A549 (cell line): ENCODE measurements around the gene DCAF6. TPM values are rescaled to one million over a fixed set of nuclear protein-coding genes. Genes with fewer than 3 reads are reported as not detected.

Source experiments
- ATAC-seq, 2 experiments: fragments of 200-7000 bp in 1 of 2; fragments of >200 bp in 1 of 2; cut with Nextera tagmentation in 1 of 2; cut with Tn5 transposase in 1 of 2; 3 replicates each; pipeline versions ENCODE4 v1.8.0 to v1.9.1; 2018 to 2020; ENCODE audit warnings: mild to moderate bottlenecking in 1 of 2, moderate library complexity in 1 of 2
- CTCF ChIA-PET: fragments of 300-600 bp; sonication (Branson Sonifier 250); formaldehyde crosslinking; extraction: SDS; loops from one replicate; lab custom pipeline; 2021; ENCODE audit warnings: antibody characterized with exemption, inconsistent platforms; lab: Yijun Ruan, JAX
- POLR2A ChIA-PET: fragments of 350-600 bp; formaldehyde crosslinking; extraction: SDS; loops from one replicate; lab custom pipeline; 2021; ENCODE audit warnings: antibody characterized with exemption, inconsistent platforms; lab: Yijun Ruan, JAX
- DNase-seq, 2 experiments: peaks; one replicate each; pipeline versions ENCODE4 v3.0.0 to v3.0.0-alpha.2; 2011 to 2016; ENCODE audit warnings: low read depth in 1 of 2, low spot score in 1 of 2
- FAIRE-seq: peaks from 2 replicates; lab custom pipeline; 2011; peaks lifted over from hg19 to GRCh38; lab: Jason Lieb, UNC
- H3K27ac ChIP-seq, 2 experiments: fragments of >200 bp; sonication (Bioruptor Twin); formaldehyde crosslinking; 3 replicates each; pipeline ENCODE4 v1.5.1; 2016 to 2017
- H3K4me1 ChIP-seq: fragments of >200 bp; sonication (Bioruptor Twin); formaldehyde crosslinking; 3 replicates; pipeline ENCODE4 v1.6.1; 2016
- H3K4me2 ChIP-seq: fragments of >200 bp; sonication (Bioruptor Twin); formaldehyde crosslinking; 3 replicates; pipeline ENCODE4 v1.6.1; 2016
- H3K4me3 ChIP-seq: fragments of >200 bp; sonication (Bioruptor Twin); formaldehyde crosslinking; 3 replicates; pipeline ENCODE4 v1.5.1; 2016
- H3K9me3 ChIP-seq: fragments of >200 bp; sonication (Bioruptor Twin); formaldehyde crosslinking; 3 replicates; pipeline ENCODE4 v1.6.1; 2016
- ATOH8 ChIP-seq: fragments of 250-450 bp; sonication (Bioruptor Pico); IDR thresholded peaks from 2 replicates; pipeline ENCODE4 v1.5.0; 2020; ENCODE audit warnings: low read depth, mild to moderate bottlenecking, moderate library complexity
- CHD2 ChIP-seq: fragments of 150-350 bp; IDR thresholded peaks from 2 replicates; pipeline ENCODE4 v1.6.1; 2014; ENCODE audit warnings: low read length; ENCODE audit not compliant: partially characterized antibody
- E2F6 ChIP-seq: IDR thresholded peaks from 2 replicates; pipeline ENCODE4 v1.6.1; 2012; ENCODE audit warnings: low read depth, borderline replicate concordance
- EHF ChIP-seq: fragments of 250-450 bp; sonication (Bioruptor Pico); IDR thresholded peaks from 2 replicates; pipeline ENCODE4 v1.5.0; 2020; ENCODE audit warnings: mild to moderate bottlenecking
- EHMT2 ChIP-seq: fragments of 200-600 bp; sonication (generic); IDR thresholded peaks from 2 replicates; pipeline ENCODE4 v1.6.1; 2016; ENCODE audit warnings: antibody characterized with exemption, low read depth, mild to moderate bottlenecking, moderate library complexity
- ELK1 ChIP-seq: fragments of 150-350 bp; IDR thresholded peaks from 2 replicates; pipeline ENCODE4 v1.6.1; 2014; ENCODE audit warnings: low read depth, mild to moderate bottlenecking, low read length
- EP300 ChIP-seq, 2 experiments: fragments of >200 bp; sonication (Bioruptor Twin); formaldehyde crosslinking; IDR thresholded peaks; 2 replicates in 1 of 2; 3 replicates in 1 of 2; pipeline ENCODE4 v1.6.1; 2016 to 2017
- HES2 ChIP-seq: fragments of >200 bp; sonication (Bioruptor Twin); formaldehyde crosslinking; IDR thresholded peaks from 2 replicates; pipeline ENCODE4 v1.6.1; 2016
- HEYL ChIP-seq: fragments of 250-450 bp; sonication (Bioruptor Pico); IDR thresholded peaks from 2 replicates; pipeline ENCODE4 v1.8.0; 2021; ENCODE audit warnings: mild to moderate bottlenecking, moderate library complexity
- HOXB13 ChIP-seq: fragments of 250-450 bp; sonication (Bioruptor Pico); IDR thresholded peaks from 2 replicates; pipeline ENCODE4 v1.5.0; 2020; ENCODE audit warnings: low read depth, mild to moderate bottlenecking, moderate library complexity
- JUN ChIP-seq, 2 experiments: fragments of >200 bp; sonication (Bioruptor Twin); formaldehyde crosslinking; IDR thresholded peaks; 2 replicates in 1 of 2; 3 replicates in 1 of 2; pipeline ENCODE4 v1.6.1; 2016 to 2017
- MAFK ChIP-seq: fragments of 450-650 bp; IDR thresholded peaks from 2 replicates; pipeline ENCODE4 v1.6.1; 2014; ENCODE audit not compliant: partially characterized antibody
- MAX ChIP-seq: IDR thresholded peaks from 2 replicates; pipeline ENCODE4 v1.6.1; 2012
- MYC ChIP-seq: IDR thresholded peaks from 2 replicates; pipeline ENCODE4 v1.6.1; 2012; ENCODE audit warnings: mild to moderate bottlenecking, inconsistent platforms, low read length, improper control_type of control experiment, borderline replicate concordance
- NR3C1 ChIP-seq: fragments of >200 bp; sonication (Bioruptor Twin); formaldehyde crosslinking; IDR thresholded peaks from 3 replicates; pipeline ENCODE4 v1.6.1; 2017
- PHF8 ChIP-seq: fragments of 200-600 bp; sonication (generic); IDR thresholded peaks from 2 replicates; pipeline ENCODE4 v1.6.1; 2016; ENCODE audit warnings: low read depth, mild to moderate bottlenecking, antibody characterized with exemption, moderate library complexity, borderline replicate concordance
- POLR2A ChIP-seq: IDR thresholded peaks from 2 replicates; pipeline ENCODE4 v1.6.1; 2012; ENCODE audit warnings: mild to moderate bottlenecking, low read length
- WGBS: methylation state at CpG from one replicate; pipeline ENCODE4 v1.1.6; 2017; ENCODE audit errors: missing lambda C conversion rate; 5-methylcytosine and 5-hydroxymethylcytosine counted together
- polyA plus RNA-seq, 4 experiments: library from polyadenylated mRNA; depleted of rRNA in 3 of 4; stranded (reverse); fragments of >200 nt; fragmentation: RNase III in 1 of 4; extraction: RNeasy Plus Mini Kit Qiagen cat#74134 plus additional on column Dnase treatment in 1 of 4; gene quantifications; 2 replicates in 3 of 4; 3 replicates in 1 of 4; pipeline ENCODE4 v1.2.3, GENCODE V29; 2011 to 2017

DCAF6 gene
- polyA plus RNA-seq, 2 of the 4 experiments (the other 2 are of a cell fraction), result 39.9 to 74.7 TPM

GRCh38 chr1:167923324-167924056 is 13.0 kb upstream of the DCAF6 start (continued):
- TF ChIP-seq ELK1 (no peak), EHF (CRISPR knock-in tag) (no peak), JUN (IDR thresholded peaks at IDR 0.05) (no peak), HES2 (no peak), MYC (no peak), CHD2 (no peak), E2F6 (no peak), MAX (no peak)

GRCh38 chr1:167924102-167924501 is 12.4 kb upstream of the DCAF6 start:
- CTCF ChIA-PET, result no interaction called here
- ATAC-seq (no peak), DNase-seq (no peak), FAIRE-seq (peak; percentile 79)
- POLR2A ChIA-PET, result interaction anchor here (1.4 kb wide), 1 partner anchor 12 kb away, joined by 5 read pairs; the partner anchor contains the start of genes DCAF6 and MPC2
- 89% methylated on average over 2 of the region's 2 CpGs for WGBS
- no peak for TF ChIP-seq ATOH8 (CRISPR knock-in tag)
- no peak for TF ChIP-seq NR3C1
- no peak for TF ChIP-seq POLR2A
- TF ChIP-seq EHF (CRISPR knock-in tag), result no peak
- TF ChIP-seq HEYL (CRISPR knock-in tag), result no peak
- no peak for TF ChIP-seq EHMT2
- no peak for TF ChIP-seq JUN (IDR thresholded peaks at IDR 0.05)
- TF ChIP-seq EP300 (IDR thresholded peaks at IDR 0.05), result no peak
- no peak for TF ChIP-seq HOXB13 (CRISPR knock-in tag)
- no peak for TF ChIP-seq PHF8
- no peaks in the 10 kb centered on the region for H3K9me3 ChIP-seq
- H3K27ac ChIP-seq, result no peak overlapping the region; a peak in 1 of 6 replicates
- peaks cover 53% of the 10 kb centered on the region for H3K4me1 ChIP-seq
- H3K4me2 ChIP-seq, result no peak overlapping the region; the same call in 2 of the 3 replicates
- no peak overlapping the region for H3K4me3 ChIP-seq

GRCh38 chr1:167924543-167925231 is 11.8 kb upstream of the DCAF6 start:
- Histone ChIP-seq H3K4me3 (no peak overlapping the region), H3K4me1 (peaks cover 52% of the 10 kb centered on the region), H3K9me3 (no peaks in the 10 kb centered on the region), H3K27ac (no peak overlapping the region; a peak in 1 of 6 replicates), H3K4me2 (no peak overlapping the region; the same call in 2 of the 3 replicates)
- DNase-seq, result no peak
- FAIRE-seq, result no peak
- TF ChIP-seq PHF8, result no peak
- TF ChIP-seq MAFK, result peak; percentile 94
- POLR2A ChIA-PET, result interaction anchor here (1.4 kb wide), 1 partner anchor 11 kb away, joined by 5 read pairs; the partner anchor contains the start of genes DCAF6 and MPC2
- 83% methylated on average over 2 of the region's 2 CpGs for WGBS
- CTCF ChIA-PET, result no interaction called here
- ATAC-seq, result no peak
